ENCODE data around the gene IDE.

GRCh38 chr10:92470026-92470425 is 103.9 kb downstream of the IDE start:
- TF ChIP-seq TAF1 (CRISPR knock-in tag; IDR thresholded peaks at IDR 0.05): no peak
- no peak for TF ChIP-seq ZNF441 (CRISPR knock-in tag; IDR thresholded peaks at IDR 0.05; ENCODE audit: borderline replicate concordance)
- no peak for TF ChIP-seq CTCF (CRISPR knock-in tag; IDR thresholded peaks at IDR 0.05)
- TF ChIP-seq ZNF567 (CRISPR knock-in tag; IDR thresholded peaks at IDR 0.05; ENCODE audit: borderline replicate concordance): no peak
- TF ChIP-seq RFX5 (IDR thresholded peaks at IDR 0.05; ENCODE audit: low read depth, low read length): no peak
- no peak for TF ChIP-seq GLMP (CRISPR knock-in tag; IDR thresholded peaks at IDR 0.05; ENCODE audit: borderline replicate concordance)
- TF ChIP-seq PAWR (CRISPR knock-in tag; IDR thresholded peaks at IDR 0.05; ENCODE audit: borderline replicate concordance): no peak
- TF ChIP-seq STAT6 (CRISPR knock-in tag; IDR thresholded peaks at IDR 0.05; ENCODE audit: borderline replicate concordance): no peak
- no peak for TF ChIP-seq ADNP (CRISPR knock-in tag; IDR thresholded peaks at IDR 0.05)
- TF ChIP-seq ETV6 (CRISPR knock-in tag; conservative IDR thresholded peaks at IDR 0.05): no peak
- no peak for TF ChIP-seq KAT7 (CRISPR knock-in tag; IDR thresholded peaks at IDR 0.05; ENCODE audit: borderline replicate concordance)
- no peak for TF ChIP-seq MAFG (CRISPR knock-in tag; IDR thresholded peaks at IDR 0.05)

All from HepG2 (cell line).